Endothelial cell (in vitro differentiated cells): Measurements from ENCODE around the gene PNMA5. TPM values are rescaled to one million over a fixed set of nuclear protein-coding genes. Genes with fewer than 3 reads are reported as not detected.
A peak's percentile ranks its signal among the peaks of the same experiment; 100 is the strongest.

Source experiments
- DNase-seq: peaks from one replicate; pipeline ENCODE4 v3.0.0; 2021; ENCODE audit warnings: low spot score
- H3K27ac Mint-ChIP-seq: one replicate; pipeline ENCODE4 v1.8.0; 2021; ENCODE audit warnings: mixed read lengths, inconsistent platforms; ENCODE audit not compliant: unreplicated experiment
- H3K27me3 Mint-ChIP-seq: one replicate; pipeline ENCODE4 v1.8.0; 2021; ENCODE audit warnings: mild to moderate bottlenecking, moderate library complexity, mixed read lengths, inconsistent platforms; ENCODE audit not compliant: unreplicated experiment
- H3K36me3 Mint-ChIP-seq: one replicate; pipeline ENCODE4 v1.8.0; 2021; ENCODE audit warnings: mild to moderate bottlenecking, low read depth, mixed read lengths, inconsistent platforms; ENCODE audit not compliant: unreplicated experiment
- H3K4me1 Mint-ChIP-seq: one replicate; pipeline ENCODE4 v1.8.0; 2021; ENCODE audit warnings: mild to moderate bottlenecking, mixed read lengths, inconsistent platforms; ENCODE audit not compliant: unreplicated experiment
- H3K4me3 Mint-ChIP-seq: one replicate; pipeline ENCODE4 v1.8.0; 2021; ENCODE audit warnings: mild to moderate bottlenecking, mixed read lengths, inconsistent platforms; ENCODE audit not compliant: unreplicated experiment
- H3K9me3 Mint-ChIP-seq: one replicate; pipeline ENCODE4 v1.8.0; 2021; ENCODE audit warnings: mixed read lengths, inconsistent platforms; ENCODE audit not compliant: unreplicated experiment
- total RNA-seq: library from RNA; stranded (reverse); fragmentation: NEBNext Ultra II Directional; extraction: Animal tissue kit (Norgen Biotek cat#: 25700); gene quantifications from one replicate; pipeline ENCODE4 v1.2.1, GENCODE V29; 2021; ENCODE audit not compliant: unreplicated experiment
- TF ChIP-seq, protein P1 (sequence below): fragments of 200-600 bp; sonication (generic); IDR thresholded peaks from one replicate; pipeline ENCODE4 v1.5.0; 2021; ENCODE audit warnings: antibody characterized with exemption; ENCODE audit not compliant: unreplicated experiment

Gene PNMA5
- total RNA-seq, 1 donor from 2014 or later, result not detected

DNA sequence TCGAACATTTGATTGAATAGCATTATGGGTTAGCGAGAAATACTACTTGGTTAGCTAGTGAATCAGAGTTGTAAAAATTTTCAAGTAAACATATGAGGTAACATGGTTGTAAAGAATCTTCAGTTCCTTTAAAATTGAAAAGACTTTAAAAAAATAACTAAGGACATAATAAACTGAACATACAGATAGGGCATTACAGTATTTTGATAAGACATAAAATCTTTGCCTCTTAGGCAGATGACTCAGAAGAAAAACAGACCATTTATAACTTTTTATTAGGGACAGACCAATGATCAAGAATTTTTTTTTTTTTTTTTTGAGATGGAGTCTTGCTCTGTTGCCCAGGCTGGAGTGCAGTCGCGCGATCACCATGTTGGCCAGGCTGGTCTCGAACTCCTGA is 43.1 kb downstream of the PNMA5 start:
- H3K9me3 Mint-ChIP-seq, result no peaks in the 10 kb centered on the region

GRCh38 chrX:152949114-152949513 is 44.8 kb downstream of the PNMA5 start:
- Mint-ChIP-seq H3K27me3 (peaks cover 4% of the 10 kb centered on the region), H3K36me3 (peaks cover 4% of the 10 kb centered on the region), H3K9me3 (no peaks in the 10 kb centered on the region), H3K27ac (no peak overlapping the region), H3K4me1 (no peaks in the 10 kb centered on the region), H3K4me3 (no peak overlapping the region)
- TF ChIP-seq, protein P1, sequence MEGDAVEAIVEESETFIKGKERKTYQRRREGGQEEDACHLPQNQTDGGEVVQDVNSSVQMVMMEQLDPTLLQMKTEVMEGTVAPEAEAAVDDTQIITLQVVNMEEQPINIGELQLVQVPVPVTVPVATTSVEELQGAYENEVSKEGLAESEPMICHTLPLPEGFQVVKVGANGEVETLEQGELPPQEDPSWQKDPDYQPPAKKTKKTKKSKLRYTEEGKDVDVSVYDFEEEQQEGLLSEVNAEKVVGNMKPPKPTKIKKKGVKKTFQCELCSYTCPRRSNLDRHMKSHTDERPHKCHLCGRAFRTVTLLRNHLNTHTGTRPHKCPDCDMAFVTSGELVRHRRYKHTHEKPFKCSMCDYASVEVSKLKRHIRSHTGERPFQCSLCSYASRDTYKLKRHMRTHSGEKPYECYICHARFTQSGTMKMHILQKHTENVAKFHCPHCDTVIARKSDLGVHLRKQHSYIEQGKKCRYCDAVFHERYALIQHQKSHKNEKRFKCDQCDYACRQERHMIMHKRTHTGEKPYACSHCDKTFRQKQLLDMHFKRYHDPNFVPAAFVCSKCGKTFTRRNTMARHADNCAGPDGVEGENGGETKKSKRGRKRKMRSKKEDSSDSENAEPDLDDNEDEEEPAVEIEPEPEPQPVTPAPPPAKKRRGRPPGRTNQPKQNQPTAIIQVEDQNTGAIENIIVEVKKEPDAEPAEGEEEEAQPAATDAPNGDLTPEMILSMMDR, result no peak
- DNase-seq, result no peak

More for the DNA sequence above, 43.1 kb downstream of the PNMA5 start:
- H3K4me3 Mint-ChIP-seq, result no peak overlapping the region
- DNase-seq, result no peak
- H3K27me3 Mint-ChIP-seq, result peaks cover 4% of the 10 kb centered on the region
- peaks cover 1% of the 10 kb centered on the region for H3K36me3 Mint-ChIP-seq
- H3K4me1 Mint-ChIP-seq, result no peaks in the 10 kb centered on the region
- TF ChIP-seq, protein P1, result no peak
- no peak overlapping the region for H3K27ac Mint-ChIP-seq

DNA sequence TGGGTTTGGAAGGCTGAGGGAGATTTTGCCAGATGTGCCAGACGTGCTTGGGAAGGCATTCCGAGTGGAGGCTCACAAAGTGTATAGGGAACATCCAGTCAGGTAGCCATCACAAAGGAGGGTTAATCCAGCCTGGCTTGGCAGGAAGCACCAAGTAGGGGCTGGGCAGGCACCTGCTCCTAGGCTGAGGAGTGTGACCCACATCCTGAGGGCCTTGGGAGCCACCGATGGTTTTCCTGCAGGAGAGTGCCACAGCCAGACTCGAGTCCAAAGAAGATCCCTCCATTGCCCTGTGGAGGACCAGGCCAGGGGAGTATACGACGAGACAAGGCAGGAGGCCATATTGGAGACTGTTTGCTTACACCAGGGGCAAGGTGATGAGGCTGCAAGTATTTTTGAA is 47.2 kb downstream of the PNMA5 start:
- H3K9me3 Mint-ChIP-seq, result no peaks in the 10 kb centered on the region
- TF ChIP-seq, protein P1, result no peak
- DNase-seq, result no peak
- H3K4me3 Mint-ChIP-seq, result peak overlapping the region; percentile 33
- H3K27me3 Mint-ChIP-seq, result peaks cover 2% of the 10 kb centered on the region
- no peak overlapping the region for H3K27ac Mint-ChIP-seq
- peaks cover 4% of the 10 kb centered on the region for H3K36me3 Mint-ChIP-seq
- no peaks in the 10 kb centered on the region for H3K4me1 Mint-ChIP-seq

GRCh38 chrX:152945021-152945979 is 48.6 kb downstream of the PNMA5 start:
- Mint-ChIP-seq H3K27ac (no peak overlapping the region), H3K4me1 (no peaks in the 10 kb centered on the region), H3K27me3 (peaks cover 4% of the 10 kb centered on the region), H3K36me3 (peaks cover 4% of the 10 kb centered on the region), H3K4me3 (no peak overlapping the region), H3K9me3 (no peaks in the 10 kb centered on the region)
- TF ChIP-seq, protein P1, result no peak
- no peak for DNase-seq

DNA sequence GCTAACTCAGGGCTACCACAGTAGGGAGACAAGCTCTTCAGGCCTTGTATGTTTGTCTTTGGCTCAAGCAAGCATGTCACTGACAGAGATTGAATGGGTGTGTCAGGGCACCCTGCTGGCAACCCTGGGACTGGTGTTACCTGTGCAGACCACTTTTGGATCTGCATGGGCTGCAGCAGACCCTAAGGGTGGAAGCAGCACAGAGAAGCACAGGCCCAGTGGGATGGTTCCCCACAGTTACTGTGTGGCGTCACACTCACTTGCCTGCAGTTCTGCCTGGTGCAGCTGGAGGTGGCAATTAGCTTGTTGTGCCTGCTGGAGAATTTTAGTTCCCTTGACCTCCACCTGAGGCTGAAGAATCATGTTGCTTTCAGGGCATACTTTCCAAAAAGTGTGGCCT is 50.1 kb downstream of the PNMA5 start:
- Mint-ChIP-seq H3K36me3 (peaks cover 4% of the 10 kb centered on the region), H3K27ac (no peak overlapping the region), H3K27me3 (peaks cover 4% of the 10 kb centered on the region), H3K4me1 (no peaks in the 10 kb centered on the region), H3K9me3 (no peaks in the 10 kb centered on the region), H3K4me3 (no peak overlapping the region)
- DNase-seq, result no peak
- TF ChIP-seq, protein P1, result no peak
